ENCODE results near the gene CCT4. TPM values are rescaled to one million over a fixed set of nuclear protein-coding genes. Genes with fewer than 3 reads are reported as not detected.

Gene CCT4
- total RNA-seq, 1 experiment from 2014 or later, result 265 TPM

DNA sequence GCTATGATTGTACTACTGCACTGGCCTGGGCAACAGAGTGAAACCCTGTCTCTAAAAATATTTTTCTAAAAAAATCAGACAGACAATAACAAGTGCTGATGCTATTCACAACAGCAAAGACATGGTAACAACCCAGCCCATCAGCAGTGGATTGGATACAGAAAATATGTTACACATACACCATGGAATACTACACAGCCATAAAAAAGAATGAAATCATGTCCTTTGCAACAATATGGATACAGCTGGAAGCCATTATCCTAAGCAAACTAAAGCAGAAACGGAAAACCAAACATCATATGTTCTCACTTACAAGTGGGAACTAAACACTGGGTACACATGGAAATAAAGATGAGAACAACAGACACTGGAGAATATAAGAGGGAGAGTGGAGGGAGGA lies 54.5 kb downstream of the CCT4 start:
- CTCF ChIA-PET, result no interaction called here
- BruUV-seq (replicated peaks), result no TSS peak
- POLR2A ChIA-PET (ENCODE audit: unreplicated experiment), result interaction anchor here (0.7 kb wide), 1 partner anchor 284 kb away, joined by 5 read pairs; no protein-coding TSS in a partner anchor

DNA sequence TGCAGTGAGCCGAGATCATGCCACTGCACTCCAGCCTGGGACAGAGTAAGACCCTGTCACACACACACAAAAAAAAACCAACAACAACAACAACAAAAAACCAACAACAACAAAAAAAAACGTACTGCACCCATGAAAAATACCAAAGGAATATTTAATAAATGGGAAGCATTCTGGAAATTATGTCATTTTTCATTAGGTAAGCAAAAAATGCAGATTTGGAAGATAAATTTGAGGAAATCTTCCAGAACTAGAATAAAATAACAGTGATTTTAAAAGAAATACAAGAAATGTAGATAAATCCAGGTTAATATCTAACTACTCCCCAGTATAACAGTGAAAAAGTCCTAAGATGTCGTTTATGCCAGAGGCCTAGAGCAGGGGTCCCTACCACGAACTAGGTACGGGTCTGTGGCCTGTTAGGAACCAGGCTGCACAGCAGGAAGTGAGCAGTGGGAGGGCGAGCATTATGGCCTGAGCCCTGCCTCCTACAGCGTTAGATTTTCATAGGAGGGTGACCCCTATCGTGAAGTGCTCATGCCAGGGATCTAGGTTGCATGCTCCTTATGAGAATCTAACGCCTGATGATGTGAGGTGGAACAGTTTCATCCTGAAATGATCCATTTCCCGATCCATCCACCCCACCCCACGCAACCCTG lies 56.1 kb downstream of the CCT4 start:
- Histone ChIP-seq H3K36me3 (ENCODE audit: low read depth) (no peaks in the 10 kb centered on the region), H2AFZ (no peak overlapping the region), H3K27me3 (ENCODE audit: insufficient read depth, low read depth) (no peaks in the 10 kb centered on the region), H3K4me1 (replicated peaks; ENCODE audit: insufficient read depth) (no peaks in the 10 kb centered on the region), H3K27ac (no peak overlapping the region), H4K20me1 (ENCODE audit: insufficient read depth) (no peaks in the 10 kb centered on the region), H3F3A (ENCODE audit: insufficient read depth, low read depth) (no peaks in the 10 kb centered on the region), H3K4me3 (no peak overlapping the region), H3K4me2 (no peak overlapping the region), H3K9me3 (ENCODE audit: insufficient read depth, low read depth) (no peaks in the 10 kb centered on the region), H3K9me2 (ENCODE audit: insufficient read depth) (no peaks in the 10 kb centered on the region), H3K79me2 (ENCODE audit: low read depth) (no peaks in the 10 kb centered on the region)
- intact Hi-C loops (cut with micrococcal nuclease; ENCODE audit: unreplicated experiment), result no loop called here
- ChIA-PET POLR2A (ENCODE audit: unreplicated experiment) (no interaction called here), CTCF (no interaction called here)
- no peak for DNase-seq
- BruUV-seq (replicated peaks), result no TSS peak
- TF ChIP-seq EZH2 (IDR thresholded peaks at IDR 0.05; ENCODE audit: low read depth) (no peak), CTCF (conservative IDR thresholded peaks at IDR 0.05) (no peak)

More for the DNA sequence above, 54.5 kb downstream of the CCT4 start:
- Histone ChIP-seq H3K27ac (no peak overlapping the region), H3K36me3 (ENCODE audit: low read depth) (no peaks in the 10 kb centered on the region), H3F3A (ENCODE audit: insufficient read depth, low read depth) (no peaks in the 10 kb centered on the region), H2AFZ (no peak overlapping the region), H3K27me3 (ENCODE audit: insufficient read depth, low read depth) (no peaks in the 10 kb centered on the region), H3K9me3 (ENCODE audit: insufficient read depth, low read depth) (no peaks in the 10 kb centered on the region), H3K4me2 (no peak overlapping the region), H3K4me1 (replicated peaks; ENCODE audit: insufficient read depth) (no peaks in the 10 kb centered on the region), H3K4me3 (no peak overlapping the region), H3K9me2 (ENCODE audit: insufficient read depth) (no peaks in the 10 kb centered on the region), H3K79me2 (ENCODE audit: low read depth) (no peaks in the 10 kb centered on the region), H4K20me1 (ENCODE audit: insufficient read depth) (no peaks in the 10 kb centered on the region)
- TF ChIP-seq EZH2 (IDR thresholded peaks at IDR 0.05; ENCODE audit: low read depth) (no peak), CTCF (conservative IDR thresholded peaks at IDR 0.05) (no peak)
- DNase-seq, result no peak
- intact Hi-C loops (cut with micrococcal nuclease; ENCODE audit: unreplicated experiment), result no loop called here

DNA sequence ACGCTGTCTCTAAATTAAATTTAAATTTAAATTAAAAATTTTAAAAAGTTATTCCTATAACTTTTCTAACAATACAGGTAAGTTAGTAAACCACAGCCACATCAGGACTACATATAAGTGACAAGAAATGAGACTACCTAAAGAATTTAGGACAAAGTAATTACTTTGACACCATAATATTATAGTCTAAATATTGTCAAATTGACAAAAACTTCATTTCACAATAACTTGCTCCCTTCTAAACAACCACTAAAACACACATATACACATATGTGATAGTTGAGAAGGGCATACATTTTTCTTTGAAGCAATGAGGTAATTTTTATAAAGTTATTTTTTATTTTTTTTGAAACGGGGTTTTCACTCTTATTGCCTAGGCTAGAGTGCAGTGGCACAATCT lies 66.2 kb downstream of the CCT4 start:
- no peak overlapping the region for H2AFZ ChIP-seq
- H3K79me2 ChIP-seq (ENCODE audit: low read depth), result no peaks in the 10 kb centered on the region
- no peak overlapping the region for H3K27ac ChIP-seq
- no peak overlapping the region for H3K4me3 ChIP-seq
- no TSS peak for BruUV-seq (replicated peaks)
- H3K27me3 ChIP-seq (ENCODE audit: insufficient read depth, low read depth), result no peaks in the 10 kb centered on the region
- H3K9me3 ChIP-seq (ENCODE audit: insufficient read depth, low read depth), result no peaks in the 10 kb centered on the region
- DNase-seq, result no peak
- H3K36me3 ChIP-seq (ENCODE audit: low read depth), result no peaks in the 10 kb centered on the region
- no peaks in the 10 kb centered on the region for H3K4me1 ChIP-seq (replicated peaks; ENCODE audit: insufficient read depth)
- no peak overlapping the region for H3K4me2 ChIP-seq
- POLR2A ChIA-PET (ENCODE audit: unreplicated experiment), result no interaction called here
- no peaks in the 10 kb centered on the region for H3K9me2 ChIP-seq (ENCODE audit: insufficient read depth)
- no peaks in the 10 kb centered on the region for H3F3A ChIP-seq (ENCODE audit: insufficient read depth, low read depth)
- TF ChIP-seq EZH2 (IDR thresholded peaks at IDR 0.05; ENCODE audit: low read depth) (no peak), CTCF (conservative IDR thresholded peaks at IDR 0.05) (no peak)
- H4K20me1 ChIP-seq (ENCODE audit: insufficient read depth), result no peaks in the 10 kb centered on the region
- intact Hi-C loops (cut with micrococcal nuclease; ENCODE audit: unreplicated experiment), result no loop called here
- CTCF ChIA-PET, result no interaction called here

Other genes starting within 250 kb of the CCT4 start
- 8.4 and 12.2 TPM in 2 replicates for gene FAM161A, start 34.6 kb downstream of the CCT4 start, total RNA-seq (2021)
- gene COMMD1, start 17.0 kb upstream of the CCT4 start, total RNA-seq (2021), result 16.3 and 20.9 TPM in 2 replicates